GM20000 (cell line): ENCODE results near the gene KASH5.

Experiments
- DNase-seq: peaks from one replicate; pipeline ENCODE4 v3.0.0; 2012; ENCODE audit warnings: low spot score
- TF ChIP-seq, protein P1 (sequence below): IDR thresholded peaks from 2 replicates; pipeline ENCODE4 v1.5.1; 2012; ENCODE audit warnings: mild to moderate bottlenecking, control low read depth; ENCODE audit errors: extremely low read depth, missing control alignments

Gene KASH5

DNA sequence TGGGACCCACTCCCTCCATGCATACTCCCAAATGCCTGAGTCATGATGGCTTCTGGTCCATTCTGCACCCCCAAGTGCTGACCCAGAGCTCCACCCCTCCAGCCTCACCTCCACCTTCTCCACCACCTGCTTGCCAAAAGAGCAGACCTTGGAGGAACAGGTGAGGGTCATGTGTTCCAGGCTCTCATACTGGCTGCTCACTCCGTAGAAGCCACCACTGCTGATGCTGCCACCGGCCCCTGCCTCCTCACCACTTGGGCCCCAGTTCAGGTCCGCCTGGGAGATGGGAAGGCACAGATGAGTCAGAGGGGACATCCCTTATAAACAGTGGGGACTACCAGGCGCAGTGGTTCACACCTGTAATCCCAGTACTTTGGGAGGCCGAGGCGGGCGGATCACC is 44.9 kb upstream of the KASH5 start:
- DNase-seq: no peak
- TF ChIP-seq, protein P1, sequence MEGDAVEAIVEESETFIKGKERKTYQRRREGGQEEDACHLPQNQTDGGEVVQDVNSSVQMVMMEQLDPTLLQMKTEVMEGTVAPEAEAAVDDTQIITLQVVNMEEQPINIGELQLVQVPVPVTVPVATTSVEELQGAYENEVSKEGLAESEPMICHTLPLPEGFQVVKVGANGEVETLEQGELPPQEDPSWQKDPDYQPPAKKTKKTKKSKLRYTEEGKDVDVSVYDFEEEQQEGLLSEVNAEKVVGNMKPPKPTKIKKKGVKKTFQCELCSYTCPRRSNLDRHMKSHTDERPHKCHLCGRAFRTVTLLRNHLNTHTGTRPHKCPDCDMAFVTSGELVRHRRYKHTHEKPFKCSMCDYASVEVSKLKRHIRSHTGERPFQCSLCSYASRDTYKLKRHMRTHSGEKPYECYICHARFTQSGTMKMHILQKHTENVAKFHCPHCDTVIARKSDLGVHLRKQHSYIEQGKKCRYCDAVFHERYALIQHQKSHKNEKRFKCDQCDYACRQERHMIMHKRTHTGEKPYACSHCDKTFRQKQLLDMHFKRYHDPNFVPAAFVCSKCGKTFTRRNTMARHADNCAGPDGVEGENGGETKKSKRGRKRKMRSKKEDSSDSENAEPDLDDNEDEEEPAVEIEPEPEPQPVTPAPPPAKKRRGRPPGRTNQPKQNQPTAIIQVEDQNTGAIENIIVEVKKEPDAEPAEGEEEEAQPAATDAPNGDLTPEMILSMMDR: no peak

DNA sequence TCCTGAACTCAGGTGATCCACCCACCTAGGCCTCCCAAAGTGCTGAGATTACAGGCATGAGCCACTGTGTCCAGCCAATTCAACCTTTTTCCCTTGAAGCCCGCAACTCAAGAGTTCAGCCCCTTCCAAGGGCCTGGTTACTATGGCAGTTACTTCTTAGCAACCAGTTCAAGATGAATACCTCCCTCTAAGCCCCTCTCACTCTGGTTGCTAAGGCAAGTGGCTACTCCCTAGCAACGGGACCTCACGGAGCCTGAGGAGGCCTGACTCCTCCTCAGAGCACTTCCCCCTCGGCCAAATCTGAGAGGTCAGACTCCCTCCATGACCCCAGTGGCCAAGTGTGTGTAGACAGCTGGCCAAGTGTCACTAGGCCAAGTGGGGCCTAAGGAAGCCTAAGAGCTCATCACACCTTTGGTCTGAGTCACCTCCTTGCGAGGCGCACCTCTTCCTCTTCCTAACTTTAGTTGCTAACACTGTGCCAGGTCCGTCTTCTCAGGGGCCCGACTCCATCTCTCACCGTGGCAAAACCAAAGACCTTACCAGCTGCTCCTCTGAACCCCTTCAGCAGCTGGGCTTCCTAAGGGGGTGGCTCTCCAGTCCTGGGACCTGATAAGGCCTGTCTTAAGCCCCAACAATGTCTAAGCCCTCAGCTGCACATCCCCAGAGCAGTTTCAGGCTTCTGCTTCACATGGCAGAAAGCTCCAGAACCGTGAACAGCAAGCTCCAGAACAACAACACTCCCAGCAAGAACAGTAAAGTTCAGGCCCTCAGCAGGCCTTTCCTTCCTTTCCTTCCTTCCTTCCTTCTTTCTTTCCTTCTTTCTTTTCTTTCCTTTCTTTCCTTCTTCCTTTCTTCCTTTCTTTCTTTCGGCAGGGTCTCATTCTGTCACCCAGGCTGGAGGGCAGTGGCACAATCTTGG is 43.3 kb upstream of the KASH5 start:
- TF ChIP-seq, protein P1: no peak
- DNase-seq: no peak

DNA sequence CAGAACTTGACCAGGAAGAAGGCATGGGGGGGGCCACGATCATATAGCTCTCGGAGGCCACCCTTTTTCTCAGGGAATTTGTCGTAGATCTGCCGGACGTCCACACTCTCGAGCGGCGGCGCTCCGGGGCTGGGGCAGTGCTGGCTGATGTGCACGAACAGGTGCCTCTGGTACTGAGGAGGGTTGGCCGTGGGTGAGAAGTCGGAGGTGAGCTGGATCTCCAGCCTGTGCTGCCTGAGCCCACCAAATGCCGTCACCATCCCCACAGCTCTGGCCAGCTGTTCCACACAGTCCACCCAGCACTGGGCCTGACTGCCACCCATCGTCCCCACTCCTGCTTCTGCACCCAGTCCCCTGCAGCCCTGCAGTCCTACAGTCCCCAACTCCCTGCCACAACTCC is 40.9 kb upstream of the KASH5 start:
- TF ChIP-seq, protein P1: no peak
- DNase-seq: no peak

DNA sequence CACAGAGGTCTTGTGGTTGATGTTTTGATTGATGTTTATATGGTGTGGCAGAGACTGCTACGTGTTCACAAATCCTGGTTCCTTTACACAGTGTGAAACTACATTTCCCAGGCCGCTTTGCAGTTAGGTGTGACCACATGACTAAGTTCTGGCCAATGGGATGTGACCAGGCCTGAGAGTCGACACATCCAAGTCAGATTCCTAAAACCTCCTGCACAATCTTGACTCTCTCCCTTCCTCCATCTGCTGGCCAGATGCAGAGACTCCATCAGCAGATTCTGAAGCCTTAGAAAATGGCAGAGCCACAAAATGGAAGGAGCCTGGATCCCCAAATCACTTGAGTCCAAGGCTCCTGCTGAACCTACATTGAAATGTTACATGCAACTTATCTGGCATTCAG is 40.2 kb upstream of the KASH5 start:
- DNase-seq: no peak
- TF ChIP-seq, protein P1: no peak

DNA sequence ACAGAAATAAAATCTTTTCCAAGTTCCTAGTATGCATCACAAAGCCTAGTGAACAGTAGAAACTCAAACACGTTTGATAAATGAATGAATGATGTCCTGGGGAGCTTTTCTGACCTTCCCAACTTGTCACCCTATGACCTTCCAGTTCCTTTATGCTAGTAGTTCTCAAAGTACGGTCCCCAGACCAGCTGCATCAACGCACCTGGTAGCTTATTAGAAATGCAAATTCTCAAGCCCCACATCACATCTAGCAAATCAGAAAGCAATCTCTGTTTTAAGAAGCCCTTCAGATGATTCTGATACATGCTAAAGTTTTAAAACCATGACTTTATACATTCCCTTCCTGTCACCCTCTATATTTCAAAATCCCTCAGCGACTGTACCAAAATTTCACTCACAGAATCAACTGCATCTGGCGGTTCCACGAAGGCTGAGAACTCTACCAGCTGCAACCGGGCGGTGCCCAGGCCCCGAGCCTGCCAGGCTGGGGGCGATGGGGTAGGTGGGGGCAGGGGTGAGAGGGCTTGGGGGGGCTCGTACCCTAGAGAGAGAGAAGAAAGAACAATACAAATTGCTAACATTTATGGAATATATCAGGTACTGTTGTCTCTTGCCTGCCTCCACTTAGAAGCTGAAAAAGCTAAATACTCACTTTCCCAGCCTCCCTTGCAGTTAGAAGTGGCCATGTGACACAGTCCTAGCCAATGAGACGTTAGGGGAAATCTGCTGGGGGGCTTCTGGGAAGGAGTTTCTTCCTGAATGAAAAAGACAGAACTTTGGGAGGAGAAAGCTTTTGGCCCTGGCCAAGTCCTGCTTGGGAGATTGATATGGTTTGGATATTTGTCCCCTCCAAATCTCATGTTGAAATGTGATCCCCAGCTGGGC is 39.5 kb upstream of the KASH5 start:
- no peak for DNase-seq
- TF ChIP-seq, protein P1: no peak

DNA sequence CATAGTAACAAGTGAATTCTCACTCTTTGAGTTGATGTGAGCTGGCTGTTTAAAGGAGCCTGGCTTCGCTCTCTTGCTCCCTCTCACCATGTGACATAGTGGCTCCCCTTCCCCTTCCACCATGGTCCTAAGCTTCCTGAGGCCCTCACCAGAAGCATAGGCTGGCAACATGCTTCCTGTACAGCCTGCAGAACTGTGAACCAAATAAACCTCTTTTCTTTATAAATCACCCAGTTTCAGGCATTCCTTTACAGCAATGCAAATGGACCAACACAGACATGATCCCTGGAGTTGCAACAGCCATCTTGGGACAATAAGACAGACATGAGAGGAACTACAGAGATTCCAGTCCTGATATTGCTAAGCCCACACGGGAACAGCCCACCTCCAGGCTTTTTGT is 38.5 kb upstream of the KASH5 start:
- TF ChIP-seq, protein P1: no peak
- no peak for DNase-seq

DNA sequence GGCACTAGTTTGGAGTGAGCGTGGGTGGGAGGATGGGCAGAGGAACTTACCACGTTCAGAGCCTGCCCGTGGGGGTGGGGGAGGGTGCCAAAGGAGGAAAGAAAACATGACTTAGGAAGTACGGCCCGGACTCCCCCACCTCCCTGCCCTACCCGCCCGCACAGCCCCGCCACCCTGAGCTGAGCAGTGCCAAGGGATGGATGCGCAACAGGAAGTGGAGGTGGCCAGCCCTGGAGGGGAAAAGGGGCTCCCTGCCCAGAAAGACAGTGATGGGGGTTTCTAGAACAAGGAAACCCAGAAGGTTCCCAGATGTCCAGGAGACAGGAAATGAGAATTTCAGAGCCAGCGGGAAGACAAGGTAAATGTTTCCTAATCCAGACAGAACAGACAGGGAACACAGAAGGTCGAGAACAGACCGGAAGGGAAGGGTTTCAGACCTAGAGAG is 32.1 kb upstream of the KASH5 start:
- TF ChIP-seq, protein P1: no peak
- DNase-seq: no peak
